ENCODE data around the gene NETO1. TPM values are rescaled to one million over a fixed set of nuclear protein-coding genes. Genes with fewer than 3 reads are reported as not detected.

NETO1 gene
- polyA plus RNA-seq, 1 experiment = 2.7 TPM

DNA sequence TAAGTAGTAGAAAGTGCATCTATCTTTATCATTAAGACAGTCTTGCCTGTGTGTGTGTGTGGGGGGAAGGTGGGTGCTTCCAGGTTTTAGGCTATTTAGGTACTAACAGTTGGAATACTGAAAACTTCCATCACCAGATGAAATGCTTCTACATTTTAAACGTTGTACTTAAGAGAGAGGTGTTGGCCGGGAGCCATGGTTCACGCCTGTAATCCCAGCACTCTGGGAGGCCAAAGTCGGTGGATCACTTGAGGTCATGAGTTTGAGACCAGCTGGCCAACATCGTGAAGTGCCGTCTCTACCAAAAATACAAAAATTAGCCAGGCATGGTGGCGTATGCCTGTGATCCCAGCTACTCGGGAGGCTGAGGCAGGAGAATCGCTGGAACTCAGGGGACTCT, 4.0 kb downstream of the NETO1 start:
- ChIA-PET CTCF (no interaction called here), POLR2A (no interaction called here)
- TF ChIP-seq CTCF (IDR thresholded peaks at IDR 0.05; ENCODE audit: insufficient read depth, low read depth, low read length) = no peak
- peaks cover 4% of the 10 kb centered on the region; the same call in 1 of the 2 replicates for H3K27me3 ChIP-seq (ENCODE audit: control insufficient read depth, insufficient read depth, low read length)
- no peaks in the 10 kb centered on the region for H3K36me3 ChIP-seq (ENCODE audit: control insufficient read depth, insufficient read depth, low read length)
- no peak overlapping the region for H3K4me3 ChIP-seq (ENCODE audit: low read depth, low read length)
- DNase-seq (ENCODE audit: low read depth) = no peak

GRCh38 chr18:72859088-72859487, 8.7 kb downstream of the NETO1 start:
- ChIA-PET CTCF (no interaction called here), POLR2A (no interaction called here)
- no peak for TF ChIP-seq CTCF (IDR thresholded peaks at IDR 0.05; ENCODE audit: insufficient read depth, low read depth, low read length)
- H3K27me3 ChIP-seq (ENCODE audit: control insufficient read depth, insufficient read depth, low read length) = no peaks in the 10 kb centered on the region
- H3K4me3 ChIP-seq (ENCODE audit: low read depth, low read length) = no peak overlapping the region
- no peak for DNase-seq (ENCODE audit: low read depth)
- no peaks in the 10 kb centered on the region for H3K36me3 ChIP-seq (ENCODE audit: control insufficient read depth, insufficient read depth, low read length)

DNA sequence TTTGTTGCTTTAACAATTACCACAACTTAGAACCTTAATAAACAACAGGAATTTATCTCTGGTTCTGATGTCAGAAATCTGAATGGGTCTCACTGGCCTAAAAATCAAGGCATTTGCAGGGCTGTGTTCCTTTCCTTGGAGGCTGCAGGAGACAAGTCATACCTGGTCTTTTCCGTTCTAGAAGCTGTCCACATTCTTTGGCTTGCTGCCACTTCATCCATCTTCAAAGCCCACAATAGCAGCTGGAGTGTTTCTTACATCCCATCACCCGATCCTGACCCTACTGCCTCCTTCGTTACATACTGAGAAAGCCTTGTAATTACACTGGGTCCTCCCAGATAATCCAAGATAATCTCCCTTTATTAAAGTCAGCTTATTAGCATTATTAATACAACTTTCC, 18.1 kb downstream of the NETO1 start:
- no peak for TF ChIP-seq CTCF (IDR thresholded peaks at IDR 0.05; ENCODE audit: insufficient read depth, low read depth, low read length)
- Histone ChIP-seq H3K4me3 (ENCODE audit: low read depth, low read length) (no peak overlapping the region), H3K27me3 (ENCODE audit: control insufficient read depth, insufficient read depth, low read length) (no peaks in the 10 kb centered on the region), H3K36me3 (ENCODE audit: control insufficient read depth, insufficient read depth, low read length) (no peaks in the 10 kb centered on the region; the same call in 1 of the 2 replicates)
- ChIA-PET CTCF (no interaction called here), POLR2A (no interaction called here)
- no peak for DNase-seq (ENCODE audit: low read depth)

- Histone ChIP-seq H3K36me3 (ENCODE audit: control insufficient read depth, insufficient read depth, low read length) (no peaks in the 10 kb centered on the region; the same call in 1 of the 2 replicates), H3K4me3 (ENCODE audit: low read depth, low read length) (no peak overlapping the region), H3K27me3 (ENCODE audit: control insufficient read depth, insufficient read depth, low read length) (no peaks in the 10 kb centered on the region)
- CTCF ChIA-PET = no interaction called here
- POLR2A ChIA-PET = no interaction called here
- TF ChIP-seq CTCF (IDR thresholded peaks at IDR 0.05; ENCODE audit: insufficient read depth, low read depth, low read length) = no peak
- DNase-seq (ENCODE audit: low read depth) = no peak
Observed at GRCh38 chr18:72848503-72849237, 19.1 kb downstream of the NETO1 start.

DNA sequence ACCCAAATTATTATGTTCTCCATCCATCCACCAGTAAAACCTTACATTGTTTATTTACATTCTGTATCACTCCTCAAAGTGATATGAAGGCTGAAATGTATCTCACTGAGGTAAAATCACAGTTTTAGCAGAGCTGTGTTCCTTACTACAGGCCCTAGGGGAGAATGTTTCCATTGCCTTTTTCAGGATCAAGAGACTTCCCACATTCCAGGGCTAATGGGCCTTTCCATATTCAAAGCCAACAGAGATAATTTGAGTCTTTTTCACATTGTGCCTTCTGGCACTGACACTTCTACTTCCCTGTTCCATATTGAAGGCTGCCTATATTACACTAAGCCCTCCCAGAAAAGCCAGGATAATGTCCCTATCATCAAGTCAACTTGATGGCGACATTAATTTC, 20.0 kb downstream of the NETO1 start:
- ChIA-PET POLR2A (no interaction called here), CTCF (no interaction called here)
- DNase-seq (ENCODE audit: low read depth) = no peak
- TF ChIP-seq CTCF (IDR thresholded peaks at IDR 0.05; ENCODE audit: insufficient read depth, low read depth, low read length) = no peak
- Histone ChIP-seq H3K27me3 (ENCODE audit: control insufficient read depth, insufficient read depth, low read length) (no peaks in the 10 kb centered on the region), H3K36me3 (ENCODE audit: control insufficient read depth, insufficient read depth, low read length) (no peaks in the 10 kb centered on the region; the same call in 1 of the 2 replicates), H3K4me3 (ENCODE audit: low read depth, low read length) (no peak overlapping the region)

All from BJ (cell line).